HEK293T (cell line): ENCODE results near the gene CCDC187.
A peak's percentile ranks its signal among the peaks of the same experiment; 100 is the strongest.

ENCODE experiments used
- CTCF ChIA-PET: fragments of 350-600 bp; formaldehyde crosslinking; extraction: SDS; loops from one replicate; lab custom pipeline; 2021; ENCODE audit warnings: antibody characterized with exemption, inconsistent platforms; lab: Yijun Ruan, JAX
- POLR2A ChIA-PET: fragments of 350-600 bp; formaldehyde crosslinking; extraction: SDS; loops from one replicate; lab custom pipeline; 2020; ENCODE audit warnings: antibody characterized with exemption, inconsistent platforms; lab: Yijun Ruan, JAX
- DNase-seq: peaks from one replicate; pipeline ENCODE4 v3.0.0; 2012; ENCODE audit warnings: mixed read lengths; ENCODE audit errors: extremely low spot score
- ARNT ChIP-seq: fragments of 450-650 bp; IDR thresholded peaks from 2 replicates; pipeline ENCODE4 v1.6.1; 2017; ENCODE audit warnings: mild to moderate bottlenecking
- BHLHE40 ChIP-seq: fragments of 450-650 bp; IDR thresholded peaks from 2 replicates; pipeline ENCODE4 v1.6.1; 2016; ENCODE audit warnings: mild to moderate bottlenecking, moderate library complexity, borderline replicate concordance
- CTBP1 ChIP-seq: fragments of 450-650 bp; IDR thresholded peaks from 2 replicates; pipeline ENCODE4 v1.6.1; 2016; ENCODE audit warnings: borderline replicate concordance
- ELF4 ChIP-seq: fragments of 450-650 bp; IDR thresholded peaks from 2 replicates; pipeline ENCODE4 v1.6.1; 2017; ENCODE audit warnings: antibody characterized with exemption
- FOXA1 ChIP-seq: fragments of 450-650 bp; IDR thresholded peaks from 2 replicates; pipeline ENCODE4 v1.6.1; 2016; ENCODE audit warnings: mild to moderate bottlenecking
- FOXK2 ChIP-seq: fragments of 450-650 bp; IDR thresholded peaks from 2 replicates; pipeline ENCODE4 v1.6.1; 2016; ENCODE audit warnings: mild to moderate bottlenecking
- FOXM1 ChIP-seq: fragments of 450-650 bp; IDR thresholded peaks from 2 replicates; pipeline ENCODE4 v1.6.1; 2017; ENCODE audit warnings: mild to moderate bottlenecking, borderline replicate concordance
- HDGF ChIP-seq: fragments of 450-650 bp; IDR thresholded peaks from 2 replicates; pipeline ENCODE4 v1.6.1; 2017; ENCODE audit warnings: antibody characterized with exemption, borderline replicate concordance
- L3MBTL2 ChIP-seq: fragments of 450-650 bp; conservative IDR thresholded peaks from 2 replicates; pipeline ENCODE4 v1.6.1; 2016; ENCODE audit warnings: mild to moderate bottlenecking
- LEF1 ChIP-seq: fragments of 450-650 bp; IDR thresholded peaks from 2 replicates; pipeline ENCODE4 v1.6.1; 2017; ENCODE audit warnings: mild to moderate bottlenecking, borderline replicate concordance
- NFRKB ChIP-seq: fragments of 450-650 bp; IDR thresholded peaks from 2 replicates; pipeline ENCODE4 v1.6.1; 2016; ENCODE audit warnings: mild to moderate bottlenecking, moderate library complexity
- SP1 ChIP-seq: fragments of 450-650 bp; IDR thresholded peaks from 2 replicates; pipeline ENCODE4 v1.6.1; 2017
- SUZ12 ChIP-seq: fragments of 450-650 bp; IDR thresholded peaks from 2 replicates; pipeline ENCODE4 v1.6.1; 2016; ENCODE audit warnings: mild to moderate bottlenecking
- TARDBP ChIP-seq: fragments of 450-650 bp; IDR thresholded peaks from 2 replicates; pipeline ENCODE4 v1.6.1; 2016
- ZNF384 ChIP-seq: fragments of 450-650 bp; IDR thresholded peaks from 2 replicates; pipeline ENCODE4 v1.6.1; 2016
- TF ChIP-seq, protein P1 (sequence below): fragments of 450-650 bp; IDR thresholded peaks from 2 replicates; pipeline ENCODE4 v1.6.1; 2016

The CCDC187 gene

DNA sequence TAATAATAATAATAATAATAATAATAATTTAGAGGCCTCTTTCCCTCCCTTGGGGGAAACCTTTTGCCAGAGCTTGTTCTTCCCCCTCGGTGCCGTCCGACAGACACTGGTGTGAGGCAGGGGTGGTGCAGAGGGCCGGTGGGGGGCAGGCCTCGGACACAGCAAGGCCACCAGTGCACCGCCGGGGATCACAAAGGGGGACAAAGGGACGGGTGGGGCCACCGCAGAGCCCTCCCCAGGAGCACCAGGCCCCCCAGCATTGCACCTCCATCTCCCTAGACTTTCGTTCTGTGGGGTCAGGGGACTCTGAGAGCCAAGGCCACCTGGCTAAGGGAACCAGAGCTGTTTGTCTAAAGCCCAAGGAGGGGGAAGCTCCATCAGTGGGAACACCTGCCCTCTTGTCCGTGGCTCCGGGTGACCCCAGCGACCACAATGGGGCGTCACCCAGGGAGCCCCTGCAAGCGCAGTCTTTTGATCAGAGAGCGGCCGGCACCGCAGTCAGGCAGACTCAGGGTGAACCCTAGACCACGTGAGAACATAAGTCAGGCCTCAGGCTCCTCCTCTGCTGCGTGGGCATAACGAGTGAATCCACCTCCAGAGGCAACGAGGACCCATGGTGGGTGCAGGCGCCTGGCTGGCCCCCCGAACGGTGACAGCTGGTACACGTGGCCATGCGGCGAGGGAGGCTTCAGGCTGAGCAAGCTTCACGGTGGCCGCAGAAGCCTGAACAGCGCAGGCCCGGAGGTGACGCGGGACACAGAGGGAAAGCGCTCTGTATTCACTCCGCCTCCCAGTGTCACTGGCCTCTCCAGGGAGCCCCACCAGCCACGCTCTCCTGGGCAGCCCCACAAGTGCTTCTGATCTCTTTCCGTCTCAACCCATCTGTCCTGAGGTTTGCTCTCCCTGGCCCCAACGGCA lies 46.3 kb downstream of the CCDC187 start:
- ChIA-PET CTCF (interaction anchor here (0.6 kb wide), 1 partner anchor 1494 kb away, joined by 3 read pairs; no protein-coding TSS in a partner anchor), POLR2A (interaction anchor here (2.1 kb wide), 1 partner anchor 10 kb away, joined by 10 read pairs; no protein-coding TSS in a partner anchor)
- TF ChIP-seq BHLHE40, result no peak
- TF ChIP-seq, protein P1, sequence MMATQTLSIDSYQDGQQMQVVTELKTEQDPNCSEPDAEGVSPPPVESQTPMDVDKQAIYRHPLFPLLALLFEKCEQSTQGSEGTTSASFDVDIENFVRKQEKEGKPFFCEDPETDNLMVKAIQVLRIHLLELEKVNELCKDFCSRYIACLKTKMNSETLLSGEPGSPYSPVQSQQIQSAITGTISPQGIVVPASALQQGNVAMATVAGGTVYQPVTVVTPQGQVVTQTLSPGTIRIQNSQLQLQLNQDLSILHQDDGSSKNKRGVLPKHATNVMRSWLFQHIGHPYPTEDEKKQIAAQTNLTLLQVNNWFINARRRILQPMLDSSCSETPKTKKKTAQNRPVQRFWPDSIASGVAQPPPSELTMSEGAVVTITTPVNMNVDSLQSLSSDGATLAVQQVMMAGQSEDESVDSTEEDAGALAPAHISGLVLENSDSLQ, result no peak
- TF ChIP-seq ZNF384, result no peak
- no peak for DNase-seq

DNA sequence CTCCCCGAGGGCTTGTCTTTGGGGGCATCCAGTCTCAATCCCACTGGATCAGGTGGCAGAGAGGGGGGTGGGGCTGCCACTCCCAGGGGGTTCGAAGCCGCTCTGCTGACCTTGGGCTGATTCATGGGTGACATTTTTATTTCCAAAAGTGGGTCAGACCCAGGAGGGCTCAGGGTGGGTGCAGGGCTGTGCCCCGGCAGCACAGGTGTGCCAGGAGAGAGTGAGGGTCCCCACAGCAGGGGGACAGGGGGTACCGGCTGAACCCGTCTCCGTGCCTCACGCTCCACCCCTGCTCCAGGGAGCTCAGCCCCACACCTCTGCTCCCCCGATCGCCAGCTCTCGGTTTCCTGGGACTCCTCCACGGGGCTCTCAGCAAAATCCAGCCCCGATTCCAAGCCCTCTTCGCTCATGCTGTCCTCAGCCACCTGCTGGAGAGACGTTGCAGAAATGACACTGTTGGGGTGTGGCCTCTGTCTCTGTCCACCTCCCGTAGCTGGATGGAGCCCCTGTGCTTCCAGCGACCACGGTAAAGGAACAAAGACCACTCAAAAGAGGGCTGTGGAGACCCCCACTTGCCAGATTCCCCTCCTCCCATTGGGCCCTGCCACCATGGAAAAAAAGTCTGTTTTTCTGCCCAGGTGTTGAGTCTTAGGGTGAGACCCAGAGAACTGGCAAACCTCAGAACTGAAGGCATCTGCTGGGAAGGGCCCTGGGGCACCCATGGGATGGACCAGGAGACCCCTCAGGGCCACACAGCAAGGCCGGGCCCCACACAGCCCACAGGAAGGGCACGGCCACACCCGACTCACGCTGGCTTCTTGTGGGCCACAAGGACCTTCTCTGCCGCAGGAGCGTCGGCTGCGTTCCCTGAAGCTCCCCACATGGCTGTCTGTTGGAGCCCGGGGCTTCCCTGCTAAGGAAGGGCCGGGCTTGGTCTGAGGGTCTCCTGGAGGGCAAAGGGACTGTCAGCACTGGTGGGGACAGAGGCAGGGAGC lies 47.7 kb downstream of the CCDC187 start:
- ChIA-PET CTCF (interaction anchor here (0.7 kb wide), 1 partner anchor 115 kb away, joined by 3 read pairs; no protein-coding TSS in a partner anchor), POLR2A (interaction anchor here (1.2 kb wide), 1 partner anchor 12 kb away, joined by 3 read pairs; no protein-coding TSS in a partner anchor)
- peak; percentile 59 for DNase-seq
- TF ChIP-seq FOXM1 (no peak), ZNF384 (no peak), BHLHE40 (no peak), SUZ12 (no peak), FOXA1 (no peak), ARNT (no peak), L3MBTL2 (no peak), FOXK2 (no peak), HDGF (no peak), CTBP1 (no peak), LEF1 (no peak), NFRKB (no peak)
- TF ChIP-seq, protein P1, result no peak

DNA sequence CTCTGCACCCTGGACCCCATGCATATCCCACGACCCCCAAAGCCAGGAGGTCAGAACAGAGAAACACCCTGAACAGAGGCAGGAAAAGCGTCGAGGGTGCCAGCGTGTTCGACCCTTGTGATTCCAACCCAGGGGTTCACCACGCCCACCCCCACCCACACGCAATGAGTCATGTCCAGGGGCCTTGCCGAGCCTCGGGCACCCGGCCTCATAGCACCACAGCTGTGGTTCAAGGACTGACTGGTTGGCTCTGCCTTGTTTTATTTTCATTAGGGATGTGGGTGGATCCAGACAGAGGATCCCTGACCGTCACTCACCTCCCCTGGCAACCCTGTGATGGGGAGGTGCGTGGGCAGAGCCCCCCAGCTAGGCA lies 48.7 kb downstream of the CCDC187 start:
- POLR2A ChIA-PET, result interaction anchor here (1.5 kb wide), 1 partner anchor 12 kb away, joined by 9 read pairs; no protein-coding TSS in a partner anchor
- CTCF ChIA-PET, result interaction anchor here (1.0 kb wide), 1 partner anchor 113 kb away, joined by 3 read pairs; no protein-coding TSS in a partner anchor
- no peak for TF ChIP-seq FOXK2
- no peak for TF ChIP-seq TARDBP
- no peak for TF ChIP-seq SUZ12
- TF ChIP-seq ARNT, result no peak
- no peak for TF ChIP-seq FOXM1
- TF ChIP-seq L3MBTL2, result no peak
- TF ChIP-seq CTBP1, result no peak
- no peak for TF ChIP-seq SP1
- no peak for TF ChIP-seq LEF1
- TF ChIP-seq NFRKB, result no peak
- TF ChIP-seq BHLHE40, result no peak
- TF ChIP-seq ZNF384, result no peak
- no peak for TF ChIP-seq HDGF
- TF ChIP-seq, protein P1, result no peak
- no peak for TF ChIP-seq ELF4
- TF ChIP-seq FOXA1, result no peak
- no peak for DNase-seq

DNA sequence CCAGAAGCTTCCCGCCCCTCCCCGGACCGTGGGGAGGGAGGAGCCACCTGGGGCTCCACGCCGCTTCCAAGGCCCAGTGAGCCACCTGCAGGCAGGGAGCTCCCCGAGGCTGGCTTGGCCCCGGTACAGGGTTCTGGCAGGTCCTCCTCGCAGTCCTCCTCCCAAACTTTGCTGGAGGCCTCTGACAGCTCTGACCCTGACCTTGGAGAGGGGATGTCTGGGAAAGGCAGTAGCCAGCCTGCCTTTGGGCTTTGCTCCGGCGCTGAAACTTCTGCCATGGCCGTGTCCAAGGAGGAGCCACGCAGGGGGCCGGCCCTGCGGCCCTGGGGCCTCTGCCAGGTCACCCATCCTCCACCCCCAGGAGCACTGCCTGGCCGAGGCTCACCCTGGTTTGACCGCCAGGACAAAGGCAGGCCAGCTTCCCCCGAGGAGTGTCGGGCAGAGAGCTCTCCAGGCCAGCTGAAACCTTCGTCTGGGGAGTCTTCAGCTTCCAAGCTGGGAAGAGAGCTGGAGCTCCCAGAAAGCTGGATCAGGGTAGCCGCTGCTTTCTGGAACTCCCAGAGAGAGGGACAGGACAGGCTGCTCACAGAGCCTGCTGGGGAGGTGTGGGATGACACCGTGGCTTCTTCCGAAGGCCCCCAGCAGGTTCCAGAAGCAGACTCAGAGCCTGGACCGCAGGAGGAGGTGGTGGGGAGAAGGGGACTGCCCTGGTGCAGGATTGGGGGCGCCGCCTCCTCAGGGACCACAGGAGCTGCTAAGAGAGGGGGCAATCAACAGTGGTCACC lies 49.3 kb downstream of the CCDC187 start:
- TF ChIP-seq HDGF, result no peak
- TF ChIP-seq NFRKB, result no peak
- no peak for TF ChIP-seq BHLHE40
- TF ChIP-seq SUZ12, result no peak
- TF ChIP-seq, protein P1, result no peak
- TF ChIP-seq ZNF384, result no peak
- no peak for TF ChIP-seq ELF4
- TF ChIP-seq L3MBTL2, result no peak
- no peak for TF ChIP-seq SP1
- no peak for TF ChIP-seq FOXK2
- TF ChIP-seq FOXM1, result no peak
- TF ChIP-seq FOXA1, result no peak
- no peak for DNase-seq
- ChIA-PET POLR2A (interaction anchor here (1.5 kb wide), 1 partner anchor 13 kb away, joined by 9 read pairs; no protein-coding TSS in a partner anchor), CTCF (interaction anchor here (1.0 kb wide), 1 partner anchor 113 kb away, joined by 3 read pairs; no protein-coding TSS in a partner anchor)
